Natural killer cell (primary cell): ENCODE data around the gene CARD19. TPM values are rescaled to one million over a fixed set of nuclear protein-coding genes. Genes with fewer than 3 reads are reported as not detected.

Experiments
- ATAC-seq, 3 donors: fragments of 150-1000 bp in 2 of 3; fragments of 200-7000 bp in 1 of 3; cut with Tn5 transposase; 1 replicate in 1 of 3; 2 replicates in 2 of 3; pipeline ENCODE4 v1.10.0; 2021; ENCODE audit warnings: mild to moderate bottlenecking in 2 of 3, moderate library complexity in 2 of 3
- DNase-seq, 2 donors: peaks; one replicate each; pipeline versions ENCODE4 v3.0.0 to v3.0.0-alpha.2; 2013 to 2021; ENCODE audit warnings: mixed read lengths in 1 of 2
- H3K27ac ChIP-seq: one replicate; pipeline ENCODE4 v1.5.1; 2013; ENCODE audit warnings: mild to moderate bottlenecking, low read length
- H3K27me3 ChIP-seq: one replicate; pipeline ENCODE4 v1.6.1; 2013; ENCODE audit warnings: low read length; ENCODE audit not compliant: control insufficient read depth, insufficient read depth
- H3K36me3 ChIP-seq: one replicate; pipeline ENCODE4 v1.6.1; 2013; ENCODE audit warnings: low read length; ENCODE audit not compliant: control insufficient read depth, insufficient read depth
- H3K4me1 ChIP-seq: one replicate; pipeline ENCODE4 v1.6.1; 2013; ENCODE audit warnings: low read length; ENCODE audit not compliant: control insufficient read depth, insufficient read depth
- H3K4me3 ChIP-seq: one replicate; pipeline ENCODE4 v1.5.1; 2013; ENCODE audit warnings: low read length
- H3K9me3 ChIP-seq: one replicate; pipeline ENCODE4 v1.6.1; 2013; ENCODE audit warnings: low read length; ENCODE audit not compliant: control insufficient read depth, insufficient read depth
- H3K27ac Mint-ChIP-seq, 2 donors: one replicate each; pipeline ENCODE4 v1.8.0; 2022; ENCODE audit warnings: mild to moderate bottlenecking in 2 of 2, mixed read lengths in 2 of 2, moderate library complexity in 1 of 2
- H3K27me3 Mint-ChIP-seq, 2 donors: one replicate each; pipeline ENCODE4 v1.8.0; 2022; ENCODE audit warnings: low read depth in 2 of 2, mixed read lengths in 2 of 2
- H3K36me3 Mint-ChIP-seq: one replicate; pipeline ENCODE4 v1.8.0; 2022; ENCODE audit warnings: mixed read lengths
- H3K4me1 Mint-ChIP-seq, 2 donors: one replicate each; pipeline ENCODE4 v1.8.0; 2022; ENCODE audit warnings: mixed read lengths in 2 of 2
- H3K4me3 Mint-ChIP-seq: one replicate; pipeline ENCODE4 v1.8.0; 2022; ENCODE audit warnings: mild to moderate bottlenecking, moderate library complexity, mixed read lengths
- H3K9me3 Mint-ChIP-seq, 2 donors: one replicate each; pipeline ENCODE4 v1.8.0; 2022; ENCODE audit warnings: mixed read lengths in 2 of 2
- WGBS: methylation state at CpG from one replicate; pipeline ENCODE4 v1.1.7; 2013; ENCODE audit warnings: missing lambda C conversion rate; ENCODE audit not compliant: insufficient coverage; 5-methylcytosine and 5-hydroxymethylcytosine counted together
- intact Hi-C: fragments of 100-400 bp; cut with micrococcal nuclease; formaldehyde crosslinking; loops from one replicate; pipeline ENCODE4 v1.14.2; 2022
- total RNA-seq, 4 donors: library from RNA; stranded (reverse); fragments of 120-200 nt in 1 of 4; gene quantifications; one replicate each; pipeline versions ENCODE4 v1.2.3 to v1.2.4, GENCODE V29; 2013 to 2022
- TF ChIP-seq, protein P1 (sequence below): fragments of 200-600 bp; IDR thresholded peaks from one replicate; pipeline ENCODE4 v1.8.0; 2022; ENCODE audit warnings: antibody characterized with exemption

The CARD19 gene
- total RNA-seq, 3 donors from 2014 or later (not counting 1 experiment from before 2014, with no cell fraction given), result 30.7 to 49.1 (median 42.6) TPM

DNA sequence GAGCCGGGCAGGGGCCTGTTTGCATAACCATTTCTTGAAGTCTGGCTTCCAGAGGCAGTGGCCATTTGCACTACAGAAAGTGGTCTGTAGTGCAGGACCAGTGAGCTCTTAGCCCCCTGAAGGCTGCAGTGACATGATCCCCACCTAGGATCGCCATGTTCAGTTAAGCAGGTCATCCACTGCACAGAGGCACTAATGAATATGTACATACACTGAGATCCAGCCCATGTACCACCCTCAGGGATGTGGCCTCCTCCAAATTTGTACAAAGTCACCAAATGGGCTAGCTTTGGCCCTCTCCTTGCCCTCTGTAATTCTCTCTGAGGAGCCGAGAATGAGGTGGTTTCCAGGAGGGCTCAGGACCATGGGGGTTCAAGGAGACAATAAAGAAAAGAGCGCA lies 45.8 kb upstream of the CARD19 start:
- Mint-ChIP-seq H3K27me3 (peaks cover 16 to 30% of the 10 kb centered on the region in 2 donors), H3K9me3 (no peaks in the 10 kb centered on the region), H3K27ac (no peak overlapping the region), H3K4me1 (peaks cover 0 to 26% of the 10 kb centered on the region in 2 donors), H3K4me3 (no peak overlapping the region), H3K36me3 (no peaks in the 10 kb centered on the region)
- TF ChIP-seq, protein P1, sequence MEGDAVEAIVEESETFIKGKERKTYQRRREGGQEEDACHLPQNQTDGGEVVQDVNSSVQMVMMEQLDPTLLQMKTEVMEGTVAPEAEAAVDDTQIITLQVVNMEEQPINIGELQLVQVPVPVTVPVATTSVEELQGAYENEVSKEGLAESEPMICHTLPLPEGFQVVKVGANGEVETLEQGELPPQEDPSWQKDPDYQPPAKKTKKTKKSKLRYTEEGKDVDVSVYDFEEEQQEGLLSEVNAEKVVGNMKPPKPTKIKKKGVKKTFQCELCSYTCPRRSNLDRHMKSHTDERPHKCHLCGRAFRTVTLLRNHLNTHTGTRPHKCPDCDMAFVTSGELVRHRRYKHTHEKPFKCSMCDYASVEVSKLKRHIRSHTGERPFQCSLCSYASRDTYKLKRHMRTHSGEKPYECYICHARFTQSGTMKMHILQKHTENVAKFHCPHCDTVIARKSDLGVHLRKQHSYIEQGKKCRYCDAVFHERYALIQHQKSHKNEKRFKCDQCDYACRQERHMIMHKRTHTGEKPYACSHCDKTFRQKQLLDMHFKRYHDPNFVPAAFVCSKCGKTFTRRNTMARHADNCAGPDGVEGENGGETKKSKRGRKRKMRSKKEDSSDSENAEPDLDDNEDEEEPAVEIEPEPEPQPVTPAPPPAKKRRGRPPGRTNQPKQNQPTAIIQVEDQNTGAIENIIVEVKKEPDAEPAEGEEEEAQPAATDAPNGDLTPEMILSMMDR, result no peak
- Histone ChIP-seq H3K36me3 (no peaks in the 10 kb centered on the region), H3K27ac (no peak overlapping the region), H3K4me1 (peaks cover 20% of the 10 kb centered on the region), H3K9me3 (no peaks in the 10 kb centered on the region), H3K4me3 (no peak overlapping the region), H3K27me3 (no peaks in the 10 kb centered on the region)
- intact Hi-C loops, result no loop called here
- no peak for DNase-seq
- ATAC-seq, result no peak
- WGBS, result 95% methylated on average over 4 of the region's 4 CpGs

DNA sequence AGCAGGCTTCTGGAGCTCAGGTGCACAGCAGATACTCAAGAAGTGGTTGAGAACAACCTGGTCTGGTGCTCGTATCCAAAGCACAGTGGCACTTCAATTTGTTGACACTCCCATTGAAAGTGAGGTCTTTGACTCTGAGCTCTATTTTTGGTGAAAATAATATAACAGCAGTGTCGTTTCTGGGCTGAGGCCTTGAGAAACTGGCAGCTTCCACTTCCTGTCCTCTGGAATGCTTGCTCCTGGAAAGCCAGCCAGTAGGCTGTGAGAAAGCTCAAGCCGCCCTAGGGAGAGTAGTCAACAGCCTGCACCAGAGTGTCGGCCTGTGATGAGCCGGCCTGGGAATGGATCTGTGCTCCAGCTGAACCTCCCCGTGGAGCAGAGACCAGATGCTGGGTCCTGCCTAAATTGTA lies 44.3 kb upstream of the CARD19 start:
- TF ChIP-seq, protein P1, result no peak
- Mint-ChIP-seq H3K27me3 (peaks cover 16 to 21% of the 10 kb centered on the region in 2 donors), H3K9me3 (no peaks in the 10 kb centered on the region), H3K27ac (no peak overlapping the region), H3K4me3 (no peak overlapping the region), H3K36me3 (no peaks in the 10 kb centered on the region), H3K4me1 (peaks cover 0 to 28% of the 10 kb centered on the region in 2 donors)
- H3K27ac ChIP-seq, result no peak overlapping the region
- H3K27me3 ChIP-seq, result no peaks in the 10 kb centered on the region
- WGBS, result 91% methylated on average over 6 of the region's 6 CpGs
- no peaks in the 10 kb centered on the region for H3K36me3 ChIP-seq
- intact Hi-C loops, result no loop called here
- no peaks in the 10 kb centered on the region for H3K9me3 ChIP-seq
- peaks cover 20% of the 10 kb centered on the region for H3K4me1 ChIP-seq
- ATAC-seq, result no peak
- no peak overlapping the region for H3K4me3 ChIP-seq
- no peak for DNase-seq

DNA sequence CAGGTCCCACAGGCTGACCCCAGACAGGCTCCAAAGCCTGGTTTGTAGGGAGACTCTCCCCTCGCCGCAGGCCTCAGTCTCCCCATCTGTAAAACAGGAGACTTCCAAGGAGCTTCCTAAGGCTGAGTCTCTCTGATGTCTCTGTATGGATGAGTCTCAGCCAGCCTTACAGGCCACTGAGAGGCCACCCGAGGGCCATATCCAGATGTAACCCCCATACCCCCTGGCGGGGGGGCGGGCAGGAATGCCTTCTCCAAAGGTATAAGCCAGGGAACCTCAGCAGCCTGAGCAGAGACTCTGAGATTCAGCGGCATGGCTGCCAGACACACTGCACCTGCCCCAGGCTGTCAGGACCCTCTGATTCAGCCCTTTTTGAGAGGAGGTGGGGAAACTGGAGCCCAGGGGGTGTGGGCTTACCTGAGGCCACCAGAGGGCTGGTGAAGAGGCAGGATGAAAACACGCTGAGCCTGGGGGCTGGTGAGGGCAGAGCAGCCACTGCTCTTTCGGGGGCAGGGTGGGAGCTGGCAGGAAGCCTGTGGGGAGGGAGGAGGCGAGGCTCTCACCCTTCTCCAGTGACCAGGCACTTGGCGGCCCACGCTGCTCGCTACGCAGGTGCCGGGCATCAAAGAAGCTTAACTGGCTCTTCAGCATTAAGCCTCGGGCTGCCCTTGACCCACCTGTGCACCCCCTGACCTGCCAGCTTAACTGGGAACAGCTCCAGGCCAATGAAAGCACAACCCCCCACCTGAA lies 43.1 kb upstream of the CARD19 start:
- Mint-ChIP-seq H3K27me3 (peaks cover 12 to 14% of the 10 kb centered on the region in 2 donors), H3K4me1 (peaks cover 0 to 31% of the 10 kb centered on the region in 2 donors), H3K36me3 (no peaks in the 10 kb centered on the region), H3K9me3 (no peaks in the 10 kb centered on the region), H3K27ac (no peak overlapping the region), H3K4me3 (no peak overlapping the region)
- Histone ChIP-seq H3K36me3 (no peaks in the 10 kb centered on the region), H3K9me3 (no peaks in the 10 kb centered on the region), H3K4me1 (peaks cover 23% of the 10 kb centered on the region), H3K27ac (no peak overlapping the region), H3K4me3 (no peak overlapping the region), H3K27me3 (no peaks in the 10 kb centered on the region)
- WGBS, result 53% methylated on average over 15 of the region's 15 CpGs
- ATAC-seq, result peak in 1 of 3 donors; percentile 38
- intact Hi-C loops, result no loop called here
- TF ChIP-seq, protein P1, result no peak
- no peak for DNase-seq
